Measurements from ENCODE around the gene LRRC25. TPM values are rescaled to one million over a fixed set of nuclear protein-coding genes. Genes with fewer than 3 reads are reported as not detected.

LRRC25 gene
- total RNA-seq, 4 donors from 2014 or later = 1.1 to 7.1 (median 2.2) TPM

GRCh38 chr19:18388960-18389725, 8.3 kb downstream of the LRRC25 start:
- H3K9me3 ChIP-seq = no peaks in the 10 kb centered on the region
- H3K27ac ChIP-seq = peak overlapping the region in 2 of 3 donors; percentile 6 to 59
- no peaks in the 10 kb centered on the region for H3K27me3 ChIP-seq
- peaks cover 7 to 21% of the 10 kb centered on the region in 2 donors for H3K4me1 ChIP-seq
- DNase-seq = no peak
- 76 to 80% methylated on average over 9 to 13 of the region's 13 CpGs for WGBS, 2 donors
- intact Hi-C loops (cut with DNase I) = no loop called here
- no peaks in the 10 kb centered on the region for H3K36me3 ChIP-seq
- H3K4me3 ChIP-seq (replicated peaks in 1 of 3) = no peak overlapping the region
- TF ChIP-seq POLR2A (IDR thresholded peaks at IDR 0.05) (no peak), CTCF (IDR thresholded peaks at IDR 0.05) (no peak)

GRCh38 chr19:18388100-18388959, 9.1 kb downstream of the LRRC25 start:
- Histone ChIP-seq H3K36me3 (no peaks in the 10 kb centered on the region), H3K27me3 (no peaks in the 10 kb centered on the region), H3K9me3 (no peaks in the 10 kb centered on the region), H3K4me1 (peaks cover 7 to 21% of the 10 kb centered on the region in 2 donors), H3K27ac (peak overlapping the region; percentile 6 to 59 (median 27)), H3K4me3 (replicated peaks in 1 of 3) (peak overlapping the region in 1 of 3 donors; percentile 15)
- 24 to 46% methylated on average over 13 to 33 of the region's 86 CpGs for WGBS, 2 donors
- peak in 1 of 2 donors; percentile 57 for TF ChIP-seq POLR2A (IDR thresholded peaks at IDR 0.05)
- TF ChIP-seq CTCF (IDR thresholded peaks at IDR 0.05) = peak; percentile 81 to 100 (median 100)
- intact Hi-C loops (cut with DNase I) = no loop called here
- DNase-seq = peak; percentile 96 to 97

GRCh38 chr19:18386543-18387271, 10.7 kb downstream of the LRRC25 start:
- no peak overlapping the region for H3K27ac ChIP-seq
- DNase-seq = no peak
- H3K4me1 ChIP-seq = peaks cover 7 to 21% of the 10 kb centered on the region in 2 donors
- no peaks in the 10 kb centered on the region for H3K27me3 ChIP-seq
- no peaks in the 10 kb centered on the region for H3K9me3 ChIP-seq
- intact Hi-C loops (cut with DNase I) = no loop called here
- peak overlapping the region in 1 of 3 donors; percentile 5 for H3K4me3 ChIP-seq (replicated peaks in 1 of 3)
- TF ChIP-seq POLR2A (IDR thresholded peaks at IDR 0.05) (no peak), CTCF (IDR thresholded peaks at IDR 0.05) (no peak)
- 79 to 81% methylated on average over 14 of the region's 14 CpGs for WGBS, 2 donors
- H3K36me3 ChIP-seq = no peaks in the 10 kb centered on the region

- Histone ChIP-seq H3K4me3 (replicated peaks in 1 of 3) (peak within 1 kb of the TSS in 1 of 3 donors; percentile 5), H3K27ac (no peak within 1 kb of the TSS)
- WGBS, 2 donors = 60 to 68% methylated on average over 10 to 20 of the region's 33 CpGs
Observed at GRCh38 chr19:18385675-18386542, 11.5 kb downstream of the LRRC25 start, which contains the start of gene GDF15. Gene GDF15, plus strand, starts transcription at chr19:18386158. Its CDS starts 32 bp downstream, at chr19:18386190.

More at GRCh38 chr19:18385675-18386542, 11.5 kb downstream of the LRRC25 start, which contains the start of gene GDF15:
- intact Hi-C loops (cut with DNase I) = no loop called here
- Histone ChIP-seq H3K27me3 (no peaks in the 10 kb centered on the region), H3K9me3 (no peaks in the 10 kb centered on the region), H3K4me1 (peaks cover 7 to 21% of the 10 kb centered on the region in 2 donors), H3K36me3 (no peaks in the 10 kb centered on the region)
- DNase-seq = peak; percentile 55 to 76
- TF ChIP-seq POLR2A (IDR thresholded peaks at IDR 0.05) = peak in 1 of 2 donors; percentile 46
- TF ChIP-seq CTCF (IDR thresholded peaks at IDR 0.05) = peak in 1 of 6 experiments; percentile 37
